ENCODE measurements around the gene METAP1. TPM values are rescaled to one million over a fixed set of nuclear protein-coding genes. Genes with fewer than 3 reads are reported as not detected.
"Not testable (repeated sequence)": the region's sequence is repeated elsewhere in the genome, so short reads cannot be mapped to it uniquely, and the experiment has no call there.

METAP1 gene
- total RNA-seq, 1 donor from 2014 or later: 61.3 TPM

DNA sequence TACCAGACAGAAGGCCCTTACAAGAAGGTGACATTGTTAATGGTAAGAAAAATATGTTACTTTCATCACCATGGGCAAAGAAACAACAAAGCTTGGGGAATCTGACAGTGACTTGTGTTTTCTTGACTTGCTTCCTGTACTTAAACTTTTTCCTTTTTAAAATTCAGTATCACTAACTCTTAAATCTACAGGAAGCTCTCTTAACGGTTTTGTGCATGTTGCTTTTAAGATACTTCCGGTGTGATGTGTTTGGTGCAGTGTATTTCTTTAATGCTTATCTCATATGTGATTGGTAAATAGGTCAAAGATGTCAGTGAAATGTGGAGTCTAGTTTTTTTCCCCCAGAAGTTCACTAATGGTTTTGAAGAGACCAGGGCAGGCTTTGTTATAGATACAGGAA lies 47.8 kb downstream of the METAP1 start:
- DNase-seq (ENCODE audit: low spot score): no peak
- peaks cover 5% of the 10 kb centered on the region for H3K9me3 Mint-ChIP-seq
- intact Hi-C loops (cut with micrococcal nuclease): loop anchor here (2.0 kb wide), 1 partner anchor 47 kb away; no protein-coding TSS in a partner anchor
- H3K36me3 Mint-ChIP-seq (ENCODE audit: low read depth): peaks cover 44% of the 10 kb centered on the region
- peak overlapping the region; percentile 80 for H3K27ac Mint-ChIP-seq
- peak overlapping the region; percentile 43 for H3K4me3 Mint-ChIP-seq
- peaks cover 19% of the 10 kb centered on the region for H3K4me1 Mint-ChIP-seq (ENCODE audit: low read depth)
- H3K27me3 Mint-ChIP-seq (ENCODE audit: insufficient read depth): no peaks in the 10 kb centered on the region

DNA sequence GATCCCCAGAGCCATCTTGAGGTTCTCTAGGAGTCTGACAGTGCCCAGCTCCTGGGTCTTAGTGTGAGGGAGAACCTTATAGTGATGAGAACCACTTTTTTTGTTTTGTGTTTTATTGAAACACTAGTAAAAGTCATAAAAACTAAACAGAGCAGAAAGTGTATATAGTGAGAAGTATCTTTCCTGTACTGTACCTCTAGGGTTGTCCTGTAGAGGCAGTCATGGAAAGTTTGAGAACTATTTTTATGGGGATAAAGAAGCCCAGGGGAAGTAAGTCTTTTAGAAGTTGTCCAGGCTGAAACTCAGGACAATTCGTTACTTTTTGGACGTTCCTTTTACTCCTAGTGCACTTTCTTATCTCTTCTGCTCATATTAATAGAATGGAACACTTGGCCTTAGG lies 52.2 kb downstream of the METAP1 start:
- intact Hi-C loops (cut with micrococcal nuclease): no loop called here
- peaks cover 3% of the 10 kb centered on the region for H3K9me3 Mint-ChIP-seq
- no peak for DNase-seq (ENCODE audit: low spot score)
- peaks cover 53% of the 10 kb centered on the region for H3K36me3 Mint-ChIP-seq (ENCODE audit: low read depth)
- no peak overlapping the region for H3K4me3 Mint-ChIP-seq
- peak overlapping the region; percentile 15 for H3K27ac Mint-ChIP-seq
- no peaks in the 10 kb centered on the region for H3K27me3 Mint-ChIP-seq (ENCODE audit: insufficient read depth)
- H3K4me1 Mint-ChIP-seq (ENCODE audit: low read depth): peaks cover 33% of the 10 kb centered on the region

DNA sequence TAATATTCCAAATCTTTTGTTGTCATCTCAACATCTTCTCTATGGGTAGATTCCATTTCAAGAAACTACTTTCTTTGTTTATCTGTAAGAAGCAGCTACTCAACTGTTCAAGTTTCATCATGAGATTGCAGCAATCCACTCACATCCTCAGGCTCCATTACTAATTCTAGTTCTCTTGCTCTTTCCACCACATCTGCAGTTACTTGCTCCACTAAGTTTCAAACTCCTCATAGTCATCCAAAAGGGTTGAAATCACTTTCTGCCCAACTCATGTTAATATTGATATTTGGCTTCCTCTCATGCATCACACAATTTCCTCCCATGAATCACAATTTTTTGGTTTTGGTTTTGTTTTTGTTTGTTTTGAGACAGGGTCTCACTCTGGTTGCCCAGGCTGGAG lies 57.4 kb downstream of the METAP1 start:
- peaks cover 49% of the 10 kb centered on the region for H3K4me1 Mint-ChIP-seq (ENCODE audit: low read depth)

DNA sequence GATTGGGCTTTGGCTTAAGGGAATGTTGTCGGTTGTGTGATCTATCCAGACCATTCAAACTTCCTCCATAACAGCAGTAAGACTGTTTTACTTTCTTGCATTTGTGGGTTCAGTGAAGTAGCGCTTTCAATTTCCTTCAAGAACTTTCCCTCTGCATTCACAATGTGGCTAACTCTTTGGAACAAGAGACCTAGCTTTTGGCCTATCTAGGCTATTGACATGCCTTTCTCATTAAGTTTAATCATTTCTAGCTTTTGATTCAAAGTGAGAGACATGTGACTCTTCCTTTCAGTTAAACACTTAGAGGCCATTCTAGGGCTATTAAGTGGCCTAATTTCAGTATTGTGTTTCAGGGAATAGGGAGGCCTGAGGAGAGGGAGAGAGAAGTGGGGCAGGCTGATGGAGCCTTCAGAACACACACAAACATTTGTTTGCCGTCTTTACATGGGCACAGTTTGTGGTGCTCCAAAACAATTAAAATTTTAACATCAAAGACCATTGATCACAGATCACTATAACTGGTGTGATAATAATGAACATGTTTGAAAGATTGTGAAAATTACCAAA lies 59.0 kb downstream of the METAP1 start:
- Mint-ChIP-seq H3K36me3 (ENCODE audit: low read depth) (peaks cover 34% of the 10 kb centered on the region), H3K27ac (peak overlapping the region; percentile 7), H3K4me1 (ENCODE audit: low read depth) (peaks cover 49% of the 10 kb centered on the region), H3K9me3 (no peaks in the 10 kb centered on the region), H3K4me3 (no peak overlapping the region), H3K27me3 (ENCODE audit: insufficient read depth) (no peaks in the 10 kb centered on the region)
- DNase-seq (ENCODE audit: low spot score): no peak
- intact Hi-C loops (cut with micrococcal nuclease): loop anchor here (2.0 kb wide), 2 partner anchors 392 to 912 kb away; partner anchors contain the start of gene STPG2

More for the DNA sequence above, 57.4 kb downstream of the METAP1 start:
- Mint-ChIP-seq H3K4me3 (no peak overlapping the region), H3K27me3 (ENCODE audit: insufficient read depth) (no peaks in the 10 kb centered on the region), H3K27ac (peak overlapping the region; percentile 77), H3K36me3 (ENCODE audit: low read depth) (peaks cover 42% of the 10 kb centered on the region), H3K9me3 (no peaks in the 10 kb centered on the region)
- DNase-seq (ENCODE audit: low spot score): no peak
- intact Hi-C loops (cut with micrococcal nuclease): no loop called here

DNA sequence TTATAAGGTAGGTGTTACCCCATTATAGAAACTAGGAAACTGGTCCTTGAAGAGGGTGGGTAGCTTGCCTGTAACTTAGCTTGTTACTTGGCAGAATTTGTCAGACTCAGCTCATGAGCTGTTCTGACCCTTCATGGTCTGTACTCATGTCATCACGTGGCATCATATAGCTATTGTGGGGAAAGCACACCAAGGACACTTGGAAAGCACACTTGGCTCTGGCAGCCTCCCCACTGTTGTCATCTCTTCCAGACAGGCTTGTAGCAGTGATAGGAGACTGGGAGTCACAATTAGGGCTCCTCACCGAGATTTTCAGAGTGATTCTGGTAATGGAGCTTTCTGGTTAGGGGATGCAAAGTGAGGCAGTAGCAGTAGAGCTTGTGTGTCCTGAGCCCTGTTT lies 62.7 kb downstream of the METAP1 start:
- intact Hi-C loops (cut with micrococcal nuclease): loop anchor here (5.0 kb wide), 1 partner anchor 591 kb away; no protein-coding TSS in a partner anchor
- Mint-ChIP-seq H3K4me1 (ENCODE audit: low read depth) (peaks cover 23% of the 10 kb centered on the region), H3K9me3 (no peaks in the 10 kb centered on the region), H3K36me3 (ENCODE audit: low read depth) (peaks cover 33% of the 10 kb centered on the region), H3K27ac (no peak overlapping the region), H3K27me3 (ENCODE audit: insufficient read depth) (no peaks in the 10 kb centered on the region), H3K4me3 (no peak overlapping the region)
- no peak for DNase-seq (ENCODE audit: low spot score)

DNA sequence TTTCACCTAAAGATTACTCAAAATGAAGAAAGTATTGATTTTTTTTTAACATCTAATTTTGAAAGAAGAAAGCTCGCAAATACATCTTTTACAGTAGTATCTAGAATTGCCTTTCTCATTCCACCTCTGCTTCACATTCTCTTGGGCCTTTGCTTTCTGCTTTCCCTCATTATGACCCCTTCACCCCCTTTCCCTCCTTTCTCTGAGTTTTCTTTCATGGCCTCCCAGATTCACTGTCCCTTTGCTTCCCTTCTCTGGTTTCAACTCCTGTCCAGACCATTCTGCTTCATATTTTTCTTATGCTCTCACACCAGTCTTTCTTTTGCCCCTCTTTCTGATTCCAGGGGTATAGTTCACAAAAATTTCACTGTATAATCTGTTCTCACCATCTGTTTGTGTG lies 64.0 kb downstream of the METAP1 start:
- H3K9me3 Mint-ChIP-seq: no peaks in the 10 kb centered on the region
- no peak overlapping the region for H3K4me3 Mint-ChIP-seq
- no peak for DNase-seq (ENCODE audit: low spot score)
- intact Hi-C loops (cut with micrococcal nuclease): loop anchor here (5.0 kb wide), 1 partner anchor 592 kb away; no protein-coding TSS in a partner anchor
- H3K4me1 Mint-ChIP-seq (ENCODE audit: low read depth): peaks cover 12% of the 10 kb centered on the region
- no peaks in the 10 kb centered on the region for H3K27me3 Mint-ChIP-seq (ENCODE audit: insufficient read depth)
- H3K36me3 Mint-ChIP-seq (ENCODE audit: low read depth): peaks cover 32% of the 10 kb centered on the region
- H3K27ac Mint-ChIP-seq: no peak overlapping the region

DNA sequence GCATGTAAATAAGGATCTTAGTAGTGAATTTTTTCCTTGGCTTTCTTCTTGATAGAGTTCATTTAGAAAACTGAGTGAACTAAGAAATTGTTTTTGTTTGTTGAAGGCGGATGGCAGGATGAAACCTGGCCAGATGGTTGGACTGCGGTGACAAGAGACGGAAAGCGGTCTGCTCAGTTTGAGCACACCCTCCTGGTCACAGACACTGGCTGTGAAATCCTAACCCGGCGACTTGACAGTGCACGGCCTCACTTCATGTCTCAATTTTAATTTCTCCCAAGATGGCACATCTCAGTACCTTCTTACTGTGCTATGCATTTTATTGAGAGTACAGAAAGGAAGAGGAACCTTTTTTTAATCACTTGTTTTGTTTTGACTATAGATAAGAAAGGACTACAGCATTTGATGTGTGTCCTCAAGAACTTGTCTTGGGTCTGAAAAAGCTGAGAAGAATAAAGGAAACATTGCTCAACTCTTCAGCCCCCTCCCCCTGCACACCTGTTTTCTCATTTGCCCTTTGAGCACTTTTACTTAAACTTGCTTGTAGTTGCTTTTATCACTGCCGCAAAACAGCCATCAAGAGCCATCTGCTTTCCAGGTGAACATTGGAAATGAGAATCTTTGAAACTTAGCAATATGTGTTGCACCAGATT lies 65.7 kb downstream of the METAP1 start:
- Mint-ChIP-seq H3K4me1 (ENCODE audit: low read depth) (peaks cover 2% of the 10 kb centered on the region), H3K27ac (no peak overlapping the region), H3K27me3 (ENCODE audit: insufficient read depth) (no peaks in the 10 kb centered on the region), H3K9me3 (peaks cover 5% of the 10 kb centered on the region), H3K4me3 (no peak overlapping the region), H3K36me3 (ENCODE audit: low read depth) (peaks cover 44% of the 10 kb centered on the region)
- intact Hi-C loops (cut with micrococcal nuclease): no loop called here
- DNase-seq (ENCODE audit: low spot score): no peak

DNA sequence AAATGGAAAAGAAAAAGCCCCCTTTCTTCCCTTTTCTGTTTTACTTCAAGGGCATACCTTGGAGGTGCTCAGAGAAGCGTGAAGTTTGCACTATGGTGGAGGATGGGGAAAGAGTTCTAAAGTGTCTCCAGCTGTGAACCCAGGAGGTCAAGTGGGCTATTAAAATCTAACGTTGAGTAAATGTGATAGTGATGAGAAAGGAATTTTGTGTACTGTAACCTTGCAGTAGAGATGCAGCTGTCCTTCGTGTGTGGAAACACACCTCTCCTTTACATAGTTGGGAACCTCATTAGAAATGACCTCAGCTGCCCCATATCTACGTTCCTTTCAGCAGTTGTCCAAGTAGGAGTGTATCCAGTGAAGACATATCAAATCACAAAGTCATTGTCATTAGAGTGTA lies 66.6 kb downstream of the METAP1 start:
- no peak for DNase-seq (ENCODE audit: low spot score)
- Mint-ChIP-seq H3K9me3 (peaks cover 5% of the 10 kb centered on the region), H3K36me3 (ENCODE audit: low read depth) (peaks cover 45% of the 10 kb centered on the region), H3K27ac (no peak overlapping the region), H3K27me3 (ENCODE audit: insufficient read depth) (no peaks in the 10 kb centered on the region), H3K4me1 (ENCODE audit: low read depth) (no peaks in the 10 kb centered on the region), H3K4me3 (no peak overlapping the region)
- intact Hi-C loops (cut with micrococcal nuclease): no loop called here

DNA sequence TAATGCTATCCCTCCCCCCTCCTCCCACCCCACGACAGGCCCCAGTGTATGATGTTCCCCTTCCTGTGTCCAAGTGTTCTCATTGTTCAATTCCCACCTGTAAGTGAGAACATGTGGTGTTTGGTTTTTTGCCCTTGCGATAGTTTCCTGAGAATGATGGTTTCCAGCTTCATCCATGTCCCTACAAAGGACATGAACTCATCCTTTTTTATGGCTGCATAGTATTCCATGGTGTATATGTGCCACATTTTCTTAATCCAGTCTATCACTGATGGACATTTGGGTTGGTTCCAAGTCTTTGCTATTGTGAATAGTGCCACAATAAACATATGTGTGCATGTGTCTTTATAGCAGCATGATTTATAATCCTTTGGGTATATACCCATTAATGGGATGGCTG lies 70.0 kb downstream of the METAP1 start:
- H3K27me3 Mint-ChIP-seq (ENCODE audit: insufficient read depth); DNase-seq (ENCODE audit: low spot score); H3K27ac Mint-ChIP-seq; H3K9me3 Mint-ChIP-seq; H3K4me3 Mint-ChIP-seq; intact Hi-C loops (cut with micrococcal nuclease); H3K4me1 Mint-ChIP-seq (ENCODE audit: low read depth): not testable (repeated sequence)
- H3K36me3 Mint-ChIP-seq (ENCODE audit: low read depth): peaks cover 44% of the 10 kb centered on the region

DNA sequence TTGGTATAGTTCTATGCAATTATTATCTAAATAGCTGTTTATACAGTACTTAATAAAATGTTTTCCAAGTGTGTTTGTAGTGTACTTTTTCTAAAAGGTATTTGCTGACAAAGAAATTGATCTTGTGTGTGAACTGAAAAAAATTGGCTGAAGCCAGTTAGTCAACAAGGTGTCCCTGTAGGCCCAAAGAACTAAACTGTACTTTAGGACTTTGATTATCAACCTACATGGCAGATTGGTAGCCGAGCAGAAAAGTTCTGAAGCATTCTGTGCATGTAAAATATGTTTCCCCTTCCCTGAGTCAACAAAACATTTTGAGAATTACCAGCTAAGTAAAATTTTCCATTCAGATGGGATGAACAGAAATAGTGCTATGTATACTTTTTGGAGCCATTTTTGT lies 72.1 kb downstream of the METAP1 start:
- intact Hi-C loops (cut with micrococcal nuclease): no loop called here
- peaks cover 5% of the 10 kb centered on the region for H3K9me3 Mint-ChIP-seq
- no peaks in the 10 kb centered on the region for H3K27me3 Mint-ChIP-seq (ENCODE audit: insufficient read depth)
- H3K36me3 Mint-ChIP-seq (ENCODE audit: low read depth): peaks cover 41% of the 10 kb centered on the region
- H3K27ac Mint-ChIP-seq: no peak overlapping the region
- H3K4me1 Mint-ChIP-seq (ENCODE audit: low read depth): no peaks in the 10 kb centered on the region
- DNase-seq (ENCODE audit: low spot score): no peak
- H3K4me3 Mint-ChIP-seq: no peak overlapping the region

DNA sequence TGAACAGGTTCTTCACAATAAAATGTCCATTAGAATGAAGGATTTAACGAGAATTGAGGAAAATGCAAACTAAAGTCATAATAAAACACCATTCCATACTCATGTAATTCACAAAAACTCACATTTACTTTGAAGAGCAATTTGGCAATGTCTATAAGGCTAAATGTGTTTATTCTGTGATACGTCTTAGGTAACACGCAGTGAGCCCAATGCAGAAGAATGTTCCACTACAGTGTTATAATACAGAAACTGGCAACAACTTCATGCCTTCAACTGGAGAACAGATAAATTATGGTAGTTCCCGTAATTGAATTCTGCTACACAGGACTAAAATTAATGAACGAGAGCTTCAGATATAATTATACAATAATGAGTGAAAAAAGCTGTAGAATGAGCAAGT lies 75.6 kb downstream of the METAP1 start:
- intact Hi-C loops (cut with micrococcal nuclease): no loop called here
- H3K27ac Mint-ChIP-seq: no peak overlapping the region
- H3K27me3 Mint-ChIP-seq (ENCODE audit: insufficient read depth): no peaks in the 10 kb centered on the region
- no peak overlapping the region for H3K4me3 Mint-ChIP-seq
- peaks cover 46% of the 10 kb centered on the region for H3K36me3 Mint-ChIP-seq (ENCODE audit: low read depth)
- H3K9me3 Mint-ChIP-seq: no peaks in the 10 kb centered on the region
- no peak for DNase-seq (ENCODE audit: low spot score)
- H3K4me1 Mint-ChIP-seq (ENCODE audit: low read depth): no peaks in the 10 kb centered on the region

DNA sequence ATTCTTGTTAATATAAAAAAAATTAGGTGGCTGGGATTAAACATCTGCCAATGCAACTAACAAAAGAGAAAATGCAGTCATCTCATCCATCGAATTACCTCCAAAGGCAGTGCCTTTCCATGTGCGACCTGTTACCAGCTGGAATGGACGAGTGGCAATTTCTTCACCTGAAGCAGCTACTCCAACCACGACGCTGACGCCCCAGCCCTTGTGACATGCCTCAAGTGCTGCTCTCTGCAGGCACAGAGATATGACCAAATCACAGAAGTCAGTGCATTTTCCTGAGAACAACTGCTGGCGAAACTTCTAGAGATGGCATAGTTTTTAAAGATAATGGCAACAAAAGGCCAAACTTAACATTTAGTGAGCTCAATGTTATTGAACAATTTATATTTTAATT lies 79.3 kb downstream of the METAP1 start:
- intact Hi-C loops (cut with micrococcal nuclease): loop anchor here (1.0 kb wide), 1 partner anchor 13 kb away; the partner anchor contains the start of gene ADH5
- no peaks in the 10 kb centered on the region for H3K27me3 Mint-ChIP-seq (ENCODE audit: insufficient read depth)
- no peaks in the 10 kb centered on the region for H3K4me1 Mint-ChIP-seq (ENCODE audit: low read depth)
- peaks cover 53% of the 10 kb centered on the region for H3K36me3 Mint-ChIP-seq (ENCODE audit: low read depth)
- no peak overlapping the region for H3K27ac Mint-ChIP-seq
- no peak for DNase-seq (ENCODE audit: low spot score)
- no peaks in the 10 kb centered on the region for H3K9me3 Mint-ChIP-seq
- H3K4me3 Mint-ChIP-seq: no peak overlapping the region

DNA sequence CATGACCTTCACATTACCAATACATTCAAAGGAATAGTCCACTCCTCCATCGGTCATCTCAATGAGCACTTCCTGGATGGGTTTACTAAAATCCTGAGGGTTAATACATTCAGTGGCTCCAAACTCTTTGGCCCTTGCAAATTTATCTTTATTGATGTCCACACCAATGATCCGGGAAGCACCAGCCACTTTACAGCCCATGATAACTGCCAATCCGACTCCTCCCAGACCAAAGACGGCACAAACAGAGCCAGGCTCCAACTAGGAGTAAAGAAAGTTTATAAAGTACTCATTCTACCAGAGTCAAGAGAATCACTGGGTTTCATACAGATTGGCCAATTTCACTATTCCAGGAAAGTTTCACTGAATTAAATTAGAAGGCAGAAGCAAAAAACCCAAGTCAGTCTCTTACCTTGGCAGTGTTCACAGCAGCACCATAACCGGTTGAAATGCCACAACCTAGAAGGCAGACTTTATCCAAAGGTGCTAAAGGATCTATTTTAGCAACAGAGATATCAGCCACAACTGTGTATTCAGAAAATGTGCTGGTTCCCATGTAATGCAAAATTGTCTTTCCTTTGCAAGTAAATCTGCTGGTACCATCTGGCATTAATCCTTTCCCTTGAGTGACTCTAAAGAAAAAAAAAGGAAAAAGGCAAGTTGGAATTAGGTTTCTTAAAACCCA lies 80.9 kb downstream of the METAP1 start:
- Mint-ChIP-seq H3K9me3 (no peaks in the 10 kb centered on the region), H3K27ac (no peak overlapping the region), H3K36me3 (ENCODE audit: low read depth) (peaks cover 53% of the 10 kb centered on the region), H3K4me1 (ENCODE audit: low read depth) (no peaks in the 10 kb centered on the region), H3K4me3 (no peak overlapping the region), H3K27me3 (ENCODE audit: insufficient read depth) (no peaks in the 10 kb centered on the region)
- intact Hi-C loops (cut with micrococcal nuclease): no loop called here
- no peak for DNase-seq (ENCODE audit: low spot score)

Data from activated T-helper 1 cell treated with anti-CD3 and anti-CD28 coated beads, Interleukin-12 subunit alpha, Interleukin-12 subunit beta, Interleukin-2, Interleukin-4 antibody, amounts not matched to agents 30 ng/mL and 10 ng/mL and 1 ng/mL, durations not matched to agents 14 hours and 24 hours and 36 hours (primary cell).